IMR-90 (cell line): Measurements from ENCODE around the gene MICU1. TPM values are rescaled to one million over a fixed set of nuclear protein-coding genes. Genes with fewer than 3 reads are reported as not detected.
A peak's percentile ranks its signal among the peaks of the same experiment; 100 is the strongest.

ENCODE experiments used
- ATAC-seq: fragments of 200-7000 bp; cut with Tn5 transposase; 2 replicates; pipeline ENCODE4 v1.9.1; 2020; ENCODE audit warnings: low read depth, mild to moderate bottlenecking, moderate library complexity
- BruUV-seq: library from RNA; stranded (reverse); fragments of 400-500 nt; replicated peaks from 2 replicates; lab custom pipeline; 2021; lab: Mats Ljungman, UMichigan
- CTCF ChIA-PET: fragments of 300-600 bp; formaldehyde crosslinking; extraction: SDS; loops from one replicate; lab custom pipeline; 2021; ENCODE audit warnings: antibody characterized with exemption; lab: Yijun Ruan, JAX
- POLR2A ChIA-PET: fragments of 300-600 bp; sonication (Branson Sonifier 250); formaldehyde crosslinking; loops from one replicate; lab custom pipeline; 2022; ENCODE audit warnings: antibody characterized with exemption; ENCODE audit not compliant: unreplicated experiment; lab: Charles Lee
- DNase-seq: peaks from one replicate; pipeline ENCODE4 v3.0.0; 2013
- H2AFZ ChIP-seq: replicated peaks from 2 replicates; pipeline ENCODE3; 2013; ENCODE audit warnings: low read length, mild to moderate bottlenecking; ENCODE audit not compliant: poor library complexity
- H2AK5ac ChIP-seq: 2 replicates; pipeline ENCODE4 v1.6.1; 2013; ENCODE audit warnings: low read depth, low read length, inconsistent platforms
- H2AK9ac ChIP-seq: replicated peaks from 2 replicates; pipeline ENCODE3; 2013; ENCODE audit warnings: mild to moderate bottlenecking, low read depth, low read length, moderate library complexity; ENCODE audit not compliant: poor library complexity
- H2BK120ac ChIP-seq: 2 replicates; pipeline ENCODE4 v1.6.1; 2013; ENCODE audit warnings: low read depth, low read length, inconsistent platforms
- H2BK15ac ChIP-seq: 3 replicates; pipeline ENCODE4 v1.6.1; 2013; ENCODE audit warnings: low read depth, low read length, inconsistent platforms
- H2BK20ac ChIP-seq: 2 replicates; pipeline ENCODE4 v1.6.1; 2013; ENCODE audit warnings: low read depth, mild to moderate bottlenecking, inconsistent platforms, low read length, moderate library complexity
- H2BK5ac ChIP-seq: 2 replicates; pipeline ENCODE4 v1.6.1; 2013; ENCODE audit warnings: mild to moderate bottlenecking, low read depth, low read length, inconsistent platforms; ENCODE audit not compliant: poor library complexity, severe bottlenecking
- H3K14ac ChIP-seq: replicated peaks from 2 replicates; pipeline ENCODE4 v1.6.1; 2013; ENCODE audit warnings: low read depth, low read length, inconsistent platforms
- H3K18ac ChIP-seq: 2 replicates; pipeline ENCODE4 v1.6.1; 2013; ENCODE audit warnings: low read depth, low read length, control low read depth
- H3K23ac ChIP-seq: 2 replicates; pipeline ENCODE4 v1.6.1; 2013; ENCODE audit warnings: low read depth, low read length, inconsistent platforms
- H3K27ac ChIP-seq: 2 replicates; pipeline ENCODE4 v1.5.1; 2013; ENCODE audit warnings: mild to moderate bottlenecking, control low read depth, low read length; ENCODE audit not compliant: insufficient read depth
- H3K27me3 ChIP-seq: 2 replicates; pipeline ENCODE4 v1.6.1; 2013; ENCODE audit warnings: low read length; ENCODE audit not compliant: control insufficient read depth, insufficient read depth
- H3K36me3 ChIP-seq: 2 replicates; pipeline ENCODE4 v1.6.1; 2013; ENCODE audit warnings: low read length, mixed read lengths; ENCODE audit not compliant: control insufficient read depth, insufficient read depth
- H3K4ac ChIP-seq: 2 replicates; pipeline ENCODE4 v1.6.1; 2013; ENCODE audit warnings: low read depth, low read length, inconsistent platforms
- H3K4me1 ChIP-seq: 2 replicates; pipeline ENCODE4 v1.6.1; 2013; ENCODE audit warnings: low read length, mixed read lengths; ENCODE audit not compliant: control insufficient read depth, insufficient read depth
- H3K4me2 ChIP-seq: 2 replicates; pipeline ENCODE4 v1.6.1; 2013; ENCODE audit warnings: low read depth, mild to moderate bottlenecking, control low read depth, low read length, moderate library complexity
- H3K4me3 ChIP-seq: 2 replicates; pipeline ENCODE4 v1.5.1; 2013; ENCODE audit warnings: low read depth, mild to moderate bottlenecking, control low read depth, low read length, moderate library complexity; ENCODE audit not compliant: insufficient read depth
- H3K56ac ChIP-seq: 2 replicates; pipeline ENCODE4 v1.6.1; 2013; ENCODE audit warnings: low read length, inconsistent platforms; ENCODE audit not compliant: insufficient read depth; ENCODE audit errors: extremely low read depth
- H3K79me1 ChIP-seq, 2 experiments: 2 replicates each; pipeline ENCODE4 v1.6.1; 2013; ENCODE audit warnings: low read length in 2 of 2, inconsistent platforms in 1 of 2, low read depth in 1 of 2
- H3K9ac ChIP-seq: 2 replicates; pipeline ENCODE4 v1.6.1; 2013; ENCODE audit warnings: low read depth, low read length, control low read depth
- H3K9me1 ChIP-seq: 2 replicates; pipeline ENCODE4 v1.6.1; 2013; ENCODE audit warnings: low read length, inconsistent platforms; ENCODE audit not compliant: insufficient read depth
- H3K9me3 ChIP-seq: 2 replicates; pipeline ENCODE4 v1.6.1; 2013; ENCODE audit warnings: low read length; ENCODE audit not compliant: control insufficient read depth, insufficient read depth
- H4K20me1 ChIP-seq: 2 replicates; pipeline ENCODE4 v1.6.1; 2013; ENCODE audit warnings: low read length, inconsistent platforms; ENCODE audit not compliant: insufficient read depth
- H4K5ac ChIP-seq: 2 replicates; pipeline ENCODE4 v1.6.1; 2013; ENCODE audit warnings: mild to moderate bottlenecking, low read depth, low read length, control low read depth
- H4K8ac ChIP-seq, 2 experiments: 2 replicates each; pipeline ENCODE4 v1.6.1; 2013; ENCODE audit warnings: low read depth in 2 of 2, low read length in 2 of 2, control low read depth in 1 of 2, inconsistent platforms in 1 of 2
- H4K91ac ChIP-seq: 2 replicates; pipeline ENCODE4 v1.6.1; 2013; ENCODE audit warnings: low read depth, low read length, inconsistent platforms; ENCODE audit not compliant: insufficient read depth
- CHD1 ChIP-seq: IDR thresholded peaks from 2 replicates; pipeline ENCODE4 v1.6.1; 2012; ENCODE audit warnings: low read depth, low read length, improper control_type of control experiment
- CTCF ChIP-seq: conservative IDR thresholded peaks from 2 replicates; pipeline ENCODE4 v1.5.1; 2012; ENCODE audit warnings: mild to moderate bottlenecking, low read depth, low read length, improper control_type of control experiment
- RAD21 ChIP-seq: IDR thresholded peaks from 2 replicates; pipeline ENCODE4 v1.6.1; 2012; ENCODE audit warnings: low read length, improper control_type of control experiment
- RFX5 ChIP-seq: IDR thresholded peaks from 2 replicates; pipeline ENCODE4 v1.8.0; 2012; ENCODE audit warnings: low read depth, mild to moderate bottlenecking, low read length, moderate library complexity
- WGBS, 2 experiments: methylation state at CpG; one replicate each; pipeline versions ENCODE4 v1.1.5 to v1.1.7; 2013; ENCODE audit warnings: missing lambda C conversion rate in 2 of 2; ENCODE audit not compliant: insufficient read length in 1 of 2; ENCODE audit errors: extremely low coverage in 2 of 2; 5-methylcytosine and 5-hydroxymethylcytosine counted together
- dilution Hi-C: fragments of 300-500 bp; cut with HindIII; formaldehyde crosslinking; loops from one replicate; pipeline ENCODE4 v1.14.3; 2018; ENCODE audit warnings: low sequenced_read_pairs; ENCODE audit not compliant: unreplicated experiment
- in situ Hi-C: fragments of 300-500 bp; cut with MboI; formaldehyde crosslinking; loops from 3 replicates; pipeline ENCODE4 v1.14.3; 2019; ENCODE audit warnings: low sequenced_read_pairs, inconsistent platforms, mixed read lengths
- intact Hi-C: fragments of 100-400 bp; cut with micrococcal nuclease; formaldehyde crosslinking; loops from 2 replicates; pipeline ENCODE4 v1.10.0; 2022
- polyA plus RNA-seq, 3 experiments: library from polyadenylated mRNA; depleted of rRNA; stranded (reverse); fragments of >200 nt; gene quantifications; 2 replicates each; pipeline ENCODE4 v1.2.3, GENCODE V29; 2012; ENCODE audit warnings: low replicate concordance in 1 of 3
- total RNA-seq: library from RNA; depleted of rRNA; stranded (reverse); fragments of >200 nt; gene quantifications from 2 replicates; pipeline ENCODE4 v1.2.3, GENCODE V29; 2012

The MICU1 gene
- total and polyA plus RNA-seq, 2 of the 4 experiments (the other 2 are of a cell fraction): 43.6 to 44.7 TPM

- in situ Hi-C loops (no loop called here), intact Hi-C loops (loop anchor here (5.0 kb wide), 2 partner anchors 317 to 457 kb away; partner anchors contain the start of gene MCU), dilution Hi-C loops (no loop called here)
- H2AK9ac ChIP-seq: no peak overlapping the region
- H3K18ac ChIP-seq: no peak overlapping the region
- H4K20me1 ChIP-seq: no peaks in the 10 kb centered on the region
- 0 out of 2 replicates have a peak, but pooled peaks cover 1% of the 10 kb centered on the region for H3K36me3 ChIP-seq
- no peak for DNase-seq
- no peak overlapping the region for H2BK5ac ChIP-seq
- H3K56ac ChIP-seq: no peak overlapping the region
- no peak overlapping the region for H4K5ac ChIP-seq
- H3K79me1 ChIP-seq: no peaks in the 10 kb centered on the region; a peak in 1 of 4 replicates
- H3K4me1 ChIP-seq: no peaks in the 10 kb centered on the region
- no peak overlapping the region for H2BK15ac ChIP-seq
- no CpG with 5 or more reads among the region's 5 CpGs for WGBS, 2 experiments
- ChIA-PET CTCF (interaction anchor here (0.5 to 1.1 kb wide), 3 partner anchors 140 to 457 kb away, joined by 3 to 4 read pairs (median 3); no protein-coding TSS in a partner anchor), POLR2A (no interaction called here)
- H3K27ac ChIP-seq: no peak overlapping the region
- no peaks in the 10 kb centered on the region for H3K9me1 ChIP-seq
- no TSS peak for BruUV-seq
- no peak overlapping the region for H4K91ac ChIP-seq
- peak; percentile 72 for ATAC-seq
- H3K14ac ChIP-seq: no peak overlapping the region
- no peak overlapping the region for H2AK5ac ChIP-seq
- H4K8ac ChIP-seq: no peak overlapping the region
- H3K27me3 ChIP-seq: no peaks in the 10 kb centered on the region
- H3K9me3 ChIP-seq: no peaks in the 10 kb centered on the region
- H3K23ac ChIP-seq: no peak overlapping the region
- no peak overlapping the region for H2BK120ac ChIP-seq
- no peak overlapping the region for H3K4me2 ChIP-seq
- no peak overlapping the region for H2BK20ac ChIP-seq
- no peak overlapping the region for H2AFZ ChIP-seq
- no peak overlapping the region for H3K9ac ChIP-seq
- TF ChIP-seq RAD21: peak; percentile 36
- TF ChIP-seq CTCF: peak; percentile 15; the same call in 1 of the 2 replicates
- no peak for TF ChIP-seq CHD1
- TF ChIP-seq RFX5: no peak
- H3K4ac ChIP-seq: no peak overlapping the region
- H3K4me3 ChIP-seq: no peak overlapping the region
Measured at GRCh38 chr10:72375585-72375984, 250.3 kb downstream of the MICU1 start.
